Measurements from ENCODE around the gene BCKDHA. TPM values are rescaled to one million over a fixed set of nuclear protein-coding genes. Genes with fewer than 3 reads are reported as not detected.

Gene BCKDHA
- total and polyA plus RNA-seq, 9 of the 15 experiments (the other 6 are each of a cell fraction or from before 2014, with no cell fraction given), result 4.5 to 52.5 (median 14.1) TPM

- TF ChIP-seq SAFB (IDR thresholded peaks at IDR 0.05; ENCODE audit: borderline replicate concordance, low read depth, low read length), result peak; percentile 58; the same call in 1 of the 2 replicates
- TF ChIP-seq ZNF253 (CRISPR knock-in tag; conservative IDR thresholded peaks at IDR 0.05), result no peak
- TF ChIP-seq ARID2 (IDR thresholded peaks at IDR 0.05), result 0 out of 2 replicates have a peak, but pooled peaks have one; percentile 41
- no peak for TF ChIP-seq ZNF274 (IDR thresholded peaks at IDR 0.05; ENCODE audit: borderline replicate concordance, low read depth, low read length)
- TF ChIP-seq E2F6 (IDR thresholded peaks at IDR 0.05; ENCODE audit: borderline replicate concordance in 1 of 2, extremely low read depth in 1 of 2, insufficient read depth in 1 of 2, insufficient read length in 1 of 2, low read depth in 1 of 2, low read length in 1 of 2, poor library complexity in 1 of 2, severe bottlenecking in 1 of 2), result peak in 1 of 2 experiments; percentile 30
- peak; percentile 95 for TF ChIP-seq ZNF436 (CRISPR knock-in tag; IDR thresholded peaks at IDR 0.05)
- TF ChIP-seq AFF4 (CRISPR knock-in tag; IDR thresholded peaks at IDR 0.05), result 0 out of 2 replicates have a peak, but pooled peaks have one; percentile 25
- TF ChIP-seq SMARCA5 (IDR thresholded peaks at IDR 0.05), result 0 out of 2 replicates have a peak, but pooled peaks have one; percentile 42
- no peak for TF ChIP-seq USF2 (CRISPR knock-in tag; IDR thresholded peaks at IDR 0.05)
- TF ChIP-seq MXI1 (IDR thresholded peaks at IDR 0.05; ENCODE audit: low read depth, low read length), result peak; percentile 61; the same call in 1 of the 2 replicates
- TF ChIP-seq ATF1 (CRISPR knock-in tag; IDR thresholded peaks at IDR 0.05), result no peak
- no peak for TF ChIP-seq ATF1 (tag; IDR thresholded peaks at IDR 0.05)
- no peak; the same call in 1 of the 2 replicates for TF ChIP-seq ZBED1 (IDR thresholded peaks at IDR 0.05)
- TF ChIP-seq NKRF (IDR thresholded peaks at IDR 0.05; ENCODE audit: borderline replicate concordance), result 0 out of 2 replicates have a peak, but pooled peaks have one; percentile 55
- no peak for TF ChIP-seq ZNF347 (CRISPR knock-in tag; IDR thresholded peaks at IDR 0.05; ENCODE audit: low read depth)
- no peak for TF ChIP-seq HEY1 (CRISPR knock-in tag; IDR thresholded peaks at IDR 0.05; ENCODE audit: borderline replicate concordance)
- no peak for TF ChIP-seq EGR1 (conservative IDR thresholded peaks at IDR 0.05)
- TF ChIP-seq ZNF224 (CRISPR knock-in tag; IDR thresholded peaks at IDR 0.05), result 0 out of 2 replicates have a peak, but pooled peaks have one; percentile 59
- no peak for TF ChIP-seq PHF20 (IDR thresholded peaks at IDR 0.05; ENCODE audit: partially characterized antibody)
- TF ChIP-seq TAF1 (IDR thresholded peaks at IDR 0.05; ENCODE audit: control insufficient read depth, extremely low read depth, insufficient read depth, low read length, severe bottlenecking), result peak; percentile 81
Measured at GRCh38 chr19:41352609-41353465, 44.8 kb upstream of the BCKDHA start (continued).

Data from K562 (cell line).